Measurements from ENCODE around the gene CIB1.
"Not testable (repeated sequence)": the region's sequence is repeated elsewhere in the genome, so short reads cannot be mapped to it uniquely, and the experiment has no call there.

CIB1 gene

GRCh38 chr15:90191344-90191687 is 42.4 kb downstream of the CIB1 start:
- DNase-seq, result peak; percentile 40

- no peak for DNase-seq
These were observed 43.0 kb downstream of the CIB1 start for GRCh38 chr15:90190606-90191343.

- no peak for DNase-seq
These were observed 43.8 kb downstream of the CIB1 start for GRCh38 chr15:90189781-90190467.

- DNase-seq, result no peak
These were observed 44.6 kb downstream of the CIB1 start for GRCh38 chr15:90188914-90189748.

GRCh38 chr15:90188065-90188464 is 45.7 kb downstream of the CIB1 start:
- not testable (repeated sequence) for DNase-seq

GRCh38 chr15:90187257-90187868 is 46.4 kb downstream of the CIB1 start:
- no peak for DNase-seq

- peak; percentile 89 for DNase-seq
These were observed 48.7 kb downstream of the CIB1 start for GRCh38 chr15:90184786-90185704.

GRCh38 chr15:90184119-90184785 is 49.5 kb downstream of the CIB1 start:
- peak; percentile 57 for DNase-seq

- DNase-seq, result no peak
These were observed 52.0 kb downstream of the CIB1 start for GRCh38 chr15:90181776-90182175.
